Eye (tissue), 1 donor: Measurements from ENCODE around the gene ATM.
"Not testable (repeated sequence)": the region's sequence is repeated elsewhere in the genome, so short reads cannot be mapped to it uniquely, and the experiment has no call there.

ENCODE experiments used
- DNase-seq: peaks from one replicate; pipeline ENCODE4 v3.0.0-alpha.2; 2015

ATM gene

DNA sequence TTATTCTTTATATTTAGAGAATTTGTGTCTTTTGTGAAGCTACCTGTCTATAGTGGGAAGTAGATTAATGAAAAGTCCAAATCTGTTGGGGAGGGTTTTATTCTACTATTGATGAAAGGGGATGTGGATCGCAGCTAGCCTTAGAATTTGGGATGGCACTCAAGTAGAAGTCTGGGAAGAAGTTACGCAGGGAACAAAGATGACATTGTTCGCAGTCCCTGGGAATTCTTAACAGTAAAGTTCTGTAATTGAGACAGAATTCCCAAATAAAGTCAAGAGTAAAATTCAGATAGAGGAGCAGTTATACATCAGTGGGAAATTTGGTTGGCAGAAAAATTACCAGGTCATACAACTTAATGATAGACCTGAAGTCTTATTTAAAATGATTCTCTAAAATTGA lies 64.1 kb downstream of the ATM start:
- no peak for DNase-seq

- not testable (repeated sequence) for DNase-seq
Observed at GRCh38 chr11:108289066-108289465, 66.2 kb downstream of the ATM start.

GRCh38 chr11:108289699-108290098 lies 66.8 kb downstream of the ATM start:
- no peak for DNase-seq

DNA sequence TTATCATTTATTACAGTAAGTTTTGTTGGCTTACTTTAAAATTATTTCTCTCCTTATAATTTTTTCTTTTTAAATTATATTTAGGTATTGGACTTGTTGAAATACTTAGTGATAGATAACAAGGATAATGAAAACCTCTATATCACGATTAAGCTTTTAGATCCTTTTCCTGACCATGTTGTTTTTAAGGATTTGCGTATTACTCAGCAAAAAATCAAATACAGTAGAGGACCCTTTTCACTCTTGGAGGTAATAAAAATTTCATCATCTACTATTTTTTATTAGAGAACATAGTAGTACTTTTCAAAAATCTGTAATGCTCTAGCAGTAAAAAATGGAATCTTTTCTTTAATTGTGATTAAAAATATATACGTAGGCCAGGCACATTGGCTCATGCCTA lies 70.4 kb downstream of the ATM start:
- DNase-seq = no peak

DNA sequence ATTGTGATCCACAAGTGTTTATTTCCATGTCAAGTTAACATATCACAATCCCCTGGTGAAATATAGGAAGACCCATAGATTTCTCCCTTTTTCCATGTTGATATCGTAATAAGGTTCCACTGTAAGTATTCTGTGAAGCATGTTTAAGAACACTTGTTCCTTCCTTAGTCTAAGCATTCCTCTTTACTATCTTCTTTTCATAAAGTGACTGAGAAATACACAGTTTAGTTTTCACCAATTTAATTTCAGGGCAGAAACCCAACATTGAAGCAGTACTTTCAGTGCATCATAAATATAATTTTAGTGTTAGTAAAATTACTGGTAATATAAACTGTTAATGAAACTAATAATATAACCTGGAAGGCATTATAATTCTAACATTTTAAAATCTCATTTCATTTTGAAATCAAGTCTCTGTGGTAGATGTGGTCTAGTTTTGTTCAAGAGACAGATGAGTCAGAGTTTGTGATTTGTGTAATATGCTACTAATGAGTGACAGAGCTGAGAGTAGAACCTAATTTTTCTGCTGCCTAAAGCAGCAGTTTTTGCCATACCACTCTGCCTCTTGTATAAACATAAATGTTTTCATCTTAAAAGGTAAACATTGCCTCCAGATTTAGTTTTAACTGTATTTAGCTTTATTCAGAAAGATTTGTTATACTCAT lies 79.4 kb downstream of the ATM start:
- DNase-seq = no peak

DNA sequence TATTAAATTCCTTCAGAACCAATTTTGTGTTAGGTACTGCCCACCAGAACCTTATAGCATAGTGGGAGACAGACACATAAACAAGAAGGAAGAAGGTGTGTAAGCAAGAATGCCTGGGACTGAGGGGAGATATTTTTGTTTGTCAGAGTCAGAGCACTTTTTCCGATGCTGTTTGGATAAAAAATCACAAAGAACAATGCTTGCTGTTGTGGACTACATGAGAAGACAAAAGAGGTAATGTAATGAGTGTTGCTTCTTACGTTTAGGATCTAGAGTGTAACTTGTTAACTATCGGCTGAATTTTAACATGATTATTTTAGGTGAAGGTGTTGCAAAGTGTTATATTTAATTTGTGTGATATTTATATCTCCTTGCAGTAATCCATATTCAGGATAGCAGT lies 84.9 kb downstream of the ATM start:
- no peak for DNase-seq

DNA sequence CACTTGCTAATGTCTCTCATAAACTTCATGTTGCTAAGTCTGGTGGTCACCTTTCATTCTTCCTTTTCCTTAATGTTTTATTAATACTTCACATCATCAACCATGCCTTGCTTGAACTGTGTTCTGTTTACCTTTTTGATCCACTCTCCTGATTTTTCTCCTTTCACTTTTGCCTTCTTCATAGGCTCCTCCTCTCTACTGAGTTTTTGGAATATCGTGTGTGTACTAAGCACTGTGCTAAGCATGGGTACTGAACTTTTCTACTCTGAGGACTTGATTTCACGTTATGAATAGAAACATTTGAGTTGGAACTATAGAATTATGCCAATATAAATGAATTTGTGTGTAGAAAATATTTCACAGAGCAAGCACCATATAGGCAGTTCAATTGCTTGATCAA lies 90.6 kb downstream of the ATM start:
- DNase-seq = no peak

- no peak for DNase-seq
Observed at GRCh38 chr11:108316061-108316460, 93.2 kb downstream of the ATM start.

DNA sequence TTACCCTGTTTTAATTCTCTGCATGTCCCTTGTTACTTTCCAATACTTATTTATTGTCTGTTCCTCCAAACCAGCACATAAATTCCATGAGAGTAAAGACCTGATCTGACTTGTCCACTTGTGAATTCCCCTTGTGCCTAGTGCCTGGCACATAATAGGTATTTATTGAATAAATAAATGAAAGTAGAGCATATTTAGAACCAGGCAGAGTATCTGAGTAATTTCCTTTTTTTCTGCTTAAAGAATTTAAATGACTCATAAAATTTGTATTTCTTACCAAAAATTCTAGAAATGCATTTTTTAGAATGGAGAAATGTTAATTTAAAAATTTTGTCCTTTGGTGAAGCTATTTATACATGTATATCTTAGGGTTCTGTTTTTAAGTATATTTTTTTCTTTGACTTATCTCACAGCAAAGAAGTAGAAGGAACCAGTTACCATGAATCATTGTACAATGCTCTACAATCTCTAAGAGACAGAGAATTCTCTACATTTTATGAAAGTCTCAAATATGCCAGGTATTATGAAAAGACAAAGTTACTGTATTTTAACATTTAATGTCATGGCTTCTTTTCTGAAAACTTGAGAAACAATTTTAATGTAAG lies 96.8 kb downstream of the ATM start:
- DNase-seq = no peak

DNA sequence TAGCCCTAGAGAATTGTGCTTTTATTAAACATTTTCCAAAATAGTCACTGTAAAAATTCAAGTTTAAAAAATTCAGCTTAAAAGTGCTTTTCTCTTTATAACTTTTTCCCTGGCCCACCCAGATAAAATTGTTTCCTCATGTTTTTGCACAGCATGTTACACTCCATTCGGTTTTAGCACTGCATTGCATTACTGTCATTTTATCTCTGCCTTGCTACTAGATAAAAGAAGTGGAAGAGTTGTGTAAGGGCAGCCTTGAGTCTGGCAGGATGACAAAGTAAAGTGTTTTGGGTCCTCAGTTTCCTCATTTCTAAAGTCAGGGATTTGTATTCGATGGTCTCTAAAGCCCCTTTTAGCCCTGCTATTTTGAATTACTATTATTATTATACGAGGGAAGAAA lies 99.8 kb downstream of the ATM start:
- no peak for DNase-seq

DNA sequence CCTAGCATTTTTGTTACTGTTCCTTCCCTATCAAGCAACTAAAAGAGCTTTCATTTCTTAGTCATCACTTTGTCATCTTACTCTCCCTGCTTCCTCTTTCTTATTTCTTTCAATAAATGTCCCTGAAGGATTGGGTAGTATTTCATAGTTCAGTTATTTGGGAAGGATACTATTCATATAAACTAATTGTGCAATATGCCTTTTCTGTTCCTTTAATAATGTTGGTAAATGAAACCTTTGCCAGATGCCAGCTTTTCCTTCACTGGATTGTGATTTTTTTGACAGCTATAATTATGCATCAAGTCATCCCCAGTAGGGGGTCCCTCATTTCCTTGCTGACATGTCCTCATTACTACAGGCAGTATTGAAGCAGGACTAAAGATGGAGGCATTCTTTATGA lies 101.7 kb downstream of the ATM start:
- peak; percentile 94 for DNase-seq

DNA sequence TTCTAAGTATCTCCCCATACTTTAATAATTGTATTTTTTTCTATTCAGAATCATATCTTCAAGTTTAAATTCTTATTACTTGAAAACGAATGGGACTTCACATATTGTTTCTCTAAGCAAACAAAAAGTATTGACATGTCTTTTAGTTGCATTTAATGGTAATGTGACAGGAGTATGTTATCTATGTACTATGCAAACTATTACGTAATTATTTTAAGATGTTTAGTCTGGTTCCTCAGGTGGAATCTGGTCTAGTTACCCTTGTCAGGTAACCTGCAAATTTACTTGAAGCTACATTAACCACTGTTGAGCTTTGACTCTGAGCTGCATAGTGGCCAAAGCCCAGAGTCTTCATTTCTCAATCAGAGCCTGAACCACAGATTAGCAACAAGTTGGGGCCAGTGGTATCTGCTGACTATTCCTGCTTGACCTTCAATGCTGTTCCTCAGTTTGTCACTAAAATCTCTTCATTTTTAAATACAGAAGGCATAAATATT lies 110.6 kb downstream of the ATM start:
- no peak for DNase-seq

GRCh38 chr11:108338750-108339149 lies 115.9 kb downstream of the ATM start:
- no peak for DNase-seq

GRCh38 chr11:108340973-108341372 lies 118.1 kb downstream of the ATM start:
- DNase-seq = no peak

DNA sequence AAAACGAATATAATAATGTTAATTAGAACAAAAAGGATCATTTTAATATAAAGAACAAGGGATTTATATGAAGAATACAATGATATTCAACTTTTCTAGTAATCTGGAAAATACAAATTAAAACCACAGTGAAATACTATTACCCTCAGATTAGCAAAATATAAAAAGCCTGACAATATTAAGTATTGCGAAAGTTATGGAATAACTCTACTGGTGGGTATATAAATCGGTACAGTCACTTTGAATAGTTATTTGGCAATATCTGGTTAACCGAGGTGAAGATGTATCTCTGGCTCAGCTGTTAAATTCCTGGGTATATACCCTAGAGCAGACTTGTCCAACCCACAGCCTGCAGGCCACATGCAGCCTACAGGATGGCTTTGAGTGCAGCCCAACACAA lies 118.8 kb downstream of the ATM start:
- DNase-seq = no peak

DNA sequence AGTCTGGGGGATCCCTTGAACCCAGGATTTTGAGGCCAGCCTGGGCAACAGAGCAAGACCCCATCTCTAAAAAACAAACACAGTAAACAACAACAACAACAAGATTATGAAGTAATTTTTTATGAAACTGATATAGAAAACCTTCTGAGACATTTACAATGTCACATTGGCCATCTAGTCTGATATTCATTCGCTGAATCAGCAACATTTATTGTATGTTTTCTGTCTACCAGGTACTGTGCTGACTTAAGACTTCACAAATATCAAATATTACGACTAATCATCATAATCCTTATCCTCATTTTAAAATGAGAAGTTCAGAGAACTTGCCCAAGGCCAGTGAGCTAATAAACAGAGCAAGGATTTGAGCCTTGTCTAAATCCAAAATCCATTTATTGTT lies 120.8 kb downstream of the ATM start:
- DNase-seq = no peak

- no peak for DNase-seq
Observed at GRCh38 chr11:108345767-108346166, 122.9 kb downstream of the ATM start.

GRCh38 chr11:108346451-108346850 lies 123.6 kb downstream of the ATM start:
- DNase-seq = no peak

GRCh38 chr11:108351468-108351867 lies 128.6 kb downstream of the ATM start:
- DNase-seq = no peak

- no peak for DNase-seq
Observed at GRCh38 chr11:108364159-108364558, 141.3 kb downstream of the ATM start.

- DNase-seq = no peak
Observed at GRCh38 chr11:108368134-108368533, 145.3 kb downstream of the ATM start.

DNA sequence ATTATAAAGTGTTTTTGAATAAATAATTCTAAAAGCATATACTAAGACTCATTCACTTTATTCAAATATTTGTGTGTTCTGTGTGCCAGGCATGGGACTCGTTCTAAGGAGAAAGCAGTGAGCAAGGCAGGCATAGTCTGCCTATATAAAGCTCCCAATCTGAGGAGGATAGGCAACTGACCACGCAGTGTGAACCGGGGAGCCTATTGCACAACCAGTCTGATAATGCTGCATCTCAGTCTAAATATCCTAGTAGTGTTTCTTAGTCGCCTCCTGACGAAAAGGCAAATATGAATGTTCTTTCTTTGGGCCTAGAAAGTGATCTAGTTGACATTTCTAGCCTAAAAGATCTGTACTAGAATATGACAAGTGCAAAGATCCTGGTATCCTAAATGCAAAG lies 146.2 kb downstream of the ATM start:
- no peak for DNase-seq

- no peak for DNase-seq
Observed at GRCh38 chr11:108370315-108370714, 147.4 kb downstream of the ATM start.

- DNase-seq = no peak
Observed at GRCh38 chr11:108370990-108371389, 148.1 kb downstream of the ATM start.

GRCh38 chr11:108373505-108373904 lies 150.6 kb downstream of the ATM start:
- DNase-seq = not testable (repeated sequence)
